Measurements from ENCODE around the gene SCN10A. TPM values are rescaled to one million over a fixed set of nuclear protein-coding genes. Genes with fewer than 3 reads are reported as not detected.
A peak's percentile ranks its signal among the peaks of the same experiment; 100 is the strongest.

Gene SCN10A
- total and polyA plus RNA-seq, 2 of the 13 experiments (the other 11 are each of a cell fraction or from before 2014, with no cell fraction given) = not detected

DNA sequence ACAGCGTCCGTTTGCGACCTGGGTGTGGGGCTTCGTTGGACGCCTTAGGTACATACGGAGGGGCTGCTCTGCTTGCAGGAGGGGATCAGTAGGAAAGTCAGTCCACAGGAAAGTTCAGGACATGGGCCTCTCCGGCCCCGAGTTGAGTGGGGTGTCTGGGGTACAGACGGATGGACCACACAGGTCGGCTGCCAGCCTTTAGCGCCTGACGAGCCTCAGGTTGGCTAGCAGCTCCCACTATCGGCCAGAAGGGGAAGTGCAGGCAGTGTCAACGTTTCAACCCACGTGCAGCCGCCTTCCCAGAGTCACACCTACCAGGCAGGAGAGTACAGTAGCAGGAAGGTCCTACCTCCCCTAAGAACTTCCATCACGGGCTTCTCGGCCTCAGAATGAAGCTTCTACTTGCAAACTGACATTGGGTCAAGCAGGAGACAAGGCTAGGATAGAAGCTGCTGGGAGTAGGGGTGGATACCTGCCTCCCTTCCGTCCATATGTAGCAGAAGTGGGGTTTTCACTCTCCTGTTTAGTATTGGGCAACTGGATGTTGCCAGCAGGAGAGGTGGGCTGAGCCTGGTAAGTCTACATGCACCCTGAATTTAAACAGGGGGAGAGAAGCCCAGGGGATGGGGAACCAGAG is 164.7 kb downstream of the SCN10A start (continued):
- TF ChIP-seq, protein P1, sequence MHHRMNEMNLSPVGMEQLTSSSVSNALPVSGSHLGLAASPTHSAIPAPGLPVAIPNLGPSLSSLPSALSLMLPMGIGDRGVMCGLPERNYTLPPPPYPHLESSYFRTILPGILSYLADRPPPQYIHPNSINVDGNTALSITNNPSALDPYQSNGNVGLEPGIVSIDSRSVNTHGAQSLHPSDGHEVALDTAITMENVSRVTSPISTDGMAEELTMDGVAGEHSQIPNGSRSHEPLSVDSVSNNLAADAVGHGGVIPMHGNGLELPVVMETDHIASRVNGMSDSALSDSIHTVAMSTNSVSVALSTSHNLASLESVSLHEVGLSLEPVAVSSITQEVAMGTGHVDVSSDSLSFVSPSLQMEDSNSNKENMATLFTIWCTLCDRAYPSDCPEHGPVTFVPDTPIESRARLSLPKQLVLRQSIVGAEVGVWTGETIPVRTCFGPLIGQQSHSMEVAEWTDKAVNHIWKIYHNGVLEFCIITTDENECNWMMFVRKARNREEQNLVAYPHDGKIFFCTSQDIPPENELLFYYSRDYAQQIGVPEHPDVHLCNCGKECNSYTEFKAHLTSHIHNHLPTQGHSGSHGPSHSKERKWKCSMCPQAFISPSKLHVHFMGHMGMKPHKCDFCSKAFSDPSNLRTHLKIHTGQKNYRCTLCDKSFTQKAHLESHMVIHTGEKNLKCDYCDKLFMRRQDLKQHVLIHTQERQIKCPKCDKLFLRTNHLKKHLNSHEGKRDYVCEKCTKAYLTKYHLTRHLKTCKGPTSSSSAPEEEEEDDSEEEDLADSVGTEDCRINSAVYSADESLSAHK (CRISPR knock-in tag; IDR thresholded peaks at IDR 0.05; ENCODE audit: borderline replicate concordance) = no peak
- TF ChIP-seq ELF3 (CRISPR knock-in tag; IDR thresholded peaks at IDR 0.05) (peak; percentile 11; the same call in 1 of the 2 replicates), SP4 (CRISPR knock-in tag; IDR thresholded peaks at IDR 0.05) (0 out of 2 replicates have a peak, but pooled peaks have one; percentile 19), FOSL1 (CRISPR knock-in tag; IDR thresholded peaks at IDR 0.05; ENCODE audit: borderline replicate concordance) (no peak), SSRP1 (CRISPR knock-in tag; IDR thresholded peaks at IDR 0.05) (no peak), MYC (CRISPR knock-in tag; IDR thresholded peaks at IDR 0.05; ENCODE audit: borderline replicate concordance) (peak; percentile 56; the same call in 1 of the 2 replicates), KLF16 (CRISPR knock-in tag; IDR thresholded peaks at IDR 0.05) (no peak), BHLHE40 (IDR thresholded peaks at IDR 0.05; ENCODE audit: low read length) (peak; percentile 80)
- TF ChIP-seq, protein P2, sequence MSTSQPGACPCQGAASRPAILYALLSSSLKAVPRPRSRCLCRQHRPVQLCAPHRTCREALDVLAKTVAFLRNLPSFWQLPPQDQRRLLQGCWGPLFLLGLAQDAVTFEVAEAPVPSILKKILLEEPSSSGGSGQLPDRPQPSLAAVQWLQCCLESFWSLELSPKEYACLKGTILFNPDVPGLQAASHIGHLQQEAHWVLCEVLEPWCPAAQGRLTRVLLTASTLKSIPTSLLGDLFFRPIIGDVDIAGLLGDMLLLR (CRISPR knock-in tag; IDR thresholded peaks at IDR 0.05) = no peak
- TF ChIP-seq, protein P3, sequence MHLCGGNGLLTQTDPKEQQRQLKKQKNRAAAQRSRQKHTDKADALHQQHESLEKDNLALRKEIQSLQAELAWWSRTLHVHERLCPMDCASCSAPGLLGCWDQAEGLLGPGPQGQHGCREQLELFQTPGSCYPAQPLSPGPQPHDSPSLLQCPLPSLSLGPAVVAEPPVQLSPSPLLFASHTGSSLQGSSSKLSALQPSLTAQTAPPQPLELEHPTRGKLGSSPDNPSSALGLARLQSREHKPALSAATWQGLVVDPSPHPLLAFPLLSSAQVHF (CRISPR knock-in tag; IDR thresholded peaks at IDR 0.05) = no peak
- TF ChIP-seq, protein P4, sequence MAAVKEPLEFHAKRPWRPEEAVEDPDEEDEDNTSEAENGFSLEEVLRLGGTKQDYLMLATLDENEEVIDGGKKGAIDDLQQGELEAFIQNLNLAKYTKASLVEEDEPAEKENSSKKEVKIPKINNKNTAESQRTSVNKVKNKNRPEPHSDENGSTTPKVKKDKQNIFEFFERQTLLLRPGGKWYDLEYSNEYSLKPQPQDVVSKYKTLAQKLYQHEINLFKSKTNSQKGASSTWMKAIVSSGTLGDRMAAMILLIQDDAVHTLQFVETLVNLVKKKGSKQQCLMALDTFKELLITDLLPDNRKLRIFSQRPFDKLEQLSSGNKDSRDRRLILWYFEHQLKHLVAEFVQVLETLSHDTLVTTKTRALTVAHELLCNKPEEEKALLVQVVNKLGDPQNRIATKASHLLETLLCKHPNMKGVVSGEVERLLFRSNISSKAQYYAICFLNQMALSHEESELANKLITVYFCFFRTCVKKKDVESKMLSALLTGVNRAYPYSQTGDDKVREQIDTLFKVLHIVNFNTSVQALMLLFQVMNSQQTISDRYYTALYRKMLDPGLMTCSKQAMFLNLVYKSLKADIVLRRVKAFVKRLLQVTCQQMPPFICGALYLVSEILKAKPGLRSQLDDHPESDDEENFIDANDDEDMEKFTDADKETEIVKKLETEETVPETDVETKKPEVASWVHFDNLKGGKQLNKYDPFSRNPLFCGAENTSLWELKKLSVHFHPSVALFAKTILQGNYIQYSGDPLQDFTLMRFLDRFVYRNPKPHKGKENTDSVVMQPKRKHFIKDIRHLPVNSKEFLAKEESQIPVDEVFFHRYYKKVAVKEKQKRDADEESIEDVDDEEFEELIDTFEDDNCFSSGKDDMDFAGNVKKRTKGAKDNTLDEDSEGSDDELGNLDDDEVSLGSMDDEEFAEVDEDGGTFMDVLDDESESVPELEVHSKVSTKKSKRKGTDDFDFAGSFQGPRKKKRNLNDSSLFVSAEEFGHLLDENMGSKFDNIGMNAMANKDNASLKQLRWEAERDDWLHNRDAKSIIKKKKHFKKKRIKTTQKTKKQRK (IDR thresholded peaks at IDR 0.05; ENCODE audit: low read length) = no peak
- TF ChIP-seq, protein P5, sequence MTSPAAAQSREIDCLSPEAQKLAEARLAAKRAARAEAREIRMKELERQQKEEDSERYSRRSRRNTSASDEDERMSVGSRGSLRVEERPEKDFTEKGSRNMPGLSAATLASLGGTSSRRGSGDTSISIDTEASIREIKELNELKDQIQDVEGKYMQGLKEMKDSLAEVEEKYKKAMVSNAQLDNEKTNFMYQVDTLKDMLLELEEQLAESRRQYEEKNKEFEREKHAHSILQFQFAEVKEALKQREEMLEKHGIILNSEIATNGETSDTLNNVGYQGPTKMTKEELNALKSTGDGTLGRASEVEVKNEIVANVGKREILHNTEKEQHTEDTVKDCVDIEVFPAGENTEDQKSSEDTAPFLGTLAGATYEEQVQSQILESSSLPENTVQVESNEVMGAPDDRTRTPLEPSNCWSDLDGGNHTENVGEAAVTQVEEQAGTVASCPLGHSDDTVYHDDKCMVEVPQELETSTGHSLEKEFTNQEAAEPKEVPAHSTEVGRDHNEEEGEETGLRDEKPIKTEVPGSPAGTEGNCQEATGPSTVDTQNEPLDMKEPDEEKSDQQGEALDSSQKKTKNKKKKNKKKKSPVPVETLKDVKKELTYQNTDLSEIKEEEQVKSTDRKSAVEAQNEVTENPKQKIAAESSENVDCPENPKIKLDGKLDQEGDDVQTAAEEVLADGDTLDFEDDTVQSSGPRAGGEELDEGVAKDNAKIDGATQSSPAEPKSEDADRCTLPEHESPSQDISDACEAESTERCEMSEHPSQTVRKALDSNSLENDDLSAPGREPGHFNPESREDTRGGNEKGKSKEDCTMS (CRISPR knock-in tag; conservative IDR thresholded peaks at IDR 0.05) = no peak
- TF ChIP-seq, protein P6, sequence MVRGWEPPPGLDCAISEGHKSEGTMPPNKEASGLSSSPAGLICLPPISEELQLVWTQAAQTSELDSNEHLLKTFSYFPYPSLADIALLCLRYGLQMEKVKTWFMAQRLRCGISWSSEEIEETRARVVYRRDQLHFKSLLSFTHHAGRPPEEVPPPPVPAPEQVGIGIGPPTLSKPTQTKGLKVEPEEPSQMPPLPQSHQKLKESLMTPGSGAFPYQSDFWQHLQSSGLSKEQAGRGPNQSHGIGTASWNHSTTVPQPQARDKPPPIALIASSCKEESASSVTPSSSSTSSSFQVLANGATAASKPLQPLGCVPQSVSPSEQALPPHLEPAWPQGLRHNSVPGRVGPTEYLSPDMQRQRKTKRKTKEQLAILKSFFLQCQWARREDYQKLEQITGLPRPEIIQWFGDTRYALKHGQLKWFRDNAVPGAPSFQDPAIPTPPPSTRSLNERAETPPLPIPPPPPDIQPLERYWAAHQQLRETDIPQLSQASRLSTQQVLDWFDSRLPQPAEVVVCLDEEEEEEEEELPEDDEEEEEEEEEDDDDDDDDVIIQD (CRISPR knock-in tag; IDR thresholded peaks at IDR 0.05; ENCODE audit: low read depth) = no peak
- TF ChIP-seq, protein P7, sequence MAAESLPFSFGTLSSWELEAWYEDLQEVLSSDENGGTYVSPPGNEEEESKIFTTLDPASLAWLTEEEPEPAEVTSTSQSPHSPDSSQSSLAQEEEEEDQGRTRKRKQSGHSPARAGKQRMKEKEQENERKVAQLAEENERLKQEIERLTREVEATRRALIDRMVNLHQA (CRISPR knock-in tag; IDR thresholded peaks at IDR 0.05) = no peak

Measured in HepG2 (cell line).